Measurements from ENCODE around the gene AVPR2.

- TF ChIP-seq REST (IDR thresholded peaks at IDR 0.05; ENCODE audit: insufficient read depth in 1 of 2, low read depth in 2 of 2, low read length in 2 of 2) (no peak), SIN3A (IDR thresholded peaks at IDR 0.05; ENCODE audit: borderline replicate concordance, insufficient read depth, low read length) (no peak), POLR2AphosphoS5 (IDR thresholded peaks at IDR 0.05; ENCODE audit: low read depth, low read length) (no peak), TAF1 (IDR thresholded peaks at IDR 0.05; ENCODE audit: borderline replicate concordance, insufficient read depth, low read length) (no peak), FOXP2 (optimal IDR thresholded peaks at IDR 0.05; ENCODE audit: borderline replicate concordance, extremely low read depth, extremely low read length, insufficient read depth) (no peak)
Observed at GRCh38 chrX:153882557-153882956, 21.9 kb upstream of the AVPR2 start.
